Right cardiac atrium (tissue), 5 donors: ENCODE data around the gene SEC61A1. TPM values are rescaled to one million over a fixed set of nuclear protein-coding genes. Genes with fewer than 3 reads are reported as not detected.

Experiments used
- ATAC-seq, 2 donors: fragments of 200-7000 bp; cut with Tn5 transposase; one replicate each; pipeline versions ENCODE4 v1.8.0 to v1.9.1; 2020; ENCODE audit warnings: moderate library complexity in 2 of 2, mild to moderate bottlenecking in 1 of 2
- DNase-seq, 3 donors: peaks; one replicate each; pipeline ENCODE4 v3.0.0-alpha.2; 2020
- H3K27ac ChIP-seq: one replicate; pipeline ENCODE4 v1.5.1; 2013; ENCODE audit warnings: mild to moderate bottlenecking, low read length, control low read depth, moderate library complexity
- H3K27me3 ChIP-seq: one replicate; pipeline ENCODE4 v1.6.1; 2013; ENCODE audit not compliant: control insufficient read depth, insufficient read depth
- H3K4me1 ChIP-seq: one replicate; pipeline ENCODE4 v1.6.1; 2013; ENCODE audit warnings: low read length; ENCODE audit not compliant: control insufficient read depth, insufficient read depth
- H3K4me3 ChIP-seq: one replicate; pipeline ENCODE4 v1.5.1; 2013; ENCODE audit warnings: low read length, control low read depth
- H3K9me3 ChIP-seq: one replicate; pipeline ENCODE4 v1.6.1; 2013; ENCODE audit warnings: low read length; ENCODE audit not compliant: control insufficient read depth
- WGBS: extraction: QIAGEN DNeasy Blood & Tissue Kit; methylation state at CpG from one replicate; pipeline ENCODE4 v1.1.7; 2013; 5-methylcytosine and 5-hydroxymethylcytosine counted together
- intact Hi-C, 4 donors: fragments of 100-400 bp; cut with DNase I; formaldehyde crosslinking; loops; one replicate each; pipeline versions ENCODE4 v1.11.0 to v1.14.0; 2022 to 2023
- polyA plus RNA-seq: library from polyadenylated mRNA; stranded (reverse); fragments of 200-250 nt; gene quantifications from one replicate; pipeline ENCODE4 v1.2.3, GENCODE V29; 2013
- total RNA-seq, 4 donors: library from RNA; stranded (reverse); fragmentation: NEBNext Ultra II Directional; extraction: Animal tissue kit (Norgen Biotek cat#: 25700); gene quantifications; one replicate each; pipeline ENCODE4 v1.2.1, GENCODE V29; 2021
- donor health status: healthy with polysubstance abuse.
- donor health status: DM: no; HTN: yes; CAD: no.
- donor health status: DM: no; HTN: no; CAD: no.
- donor health status: DM: no; HTN: yes; CAD: no; lungs with severe emphysema.
- donor health status: DM: yes; HTN: yes; CAD: no.

The SEC61A1 gene
- total and polyA plus RNA-seq, 5 donors = 52.5 to 129 (median 78.3) TPM

- intact Hi-C loops = loop anchor here in 1 of 4 donors (10.0 kb wide), 1 partner anchor 226 kb away; no protein-coding TSS in a partner anchor
- H3K27ac ChIP-seq = no peak overlapping the region
- H3K27me3 ChIP-seq = no peaks in the 10 kb centered on the region
- H3K9me3 ChIP-seq = no peaks in the 10 kb centered on the region
- ATAC-seq (no peak), DNase-seq (no peak)
- H3K4me1 ChIP-seq = peaks cover 7% of the 10 kb centered on the region
- 94% methylated on average over 1 of the region's 1 CpG for WGBS
- no peak overlapping the region for H3K4me3 ChIP-seq
Observed at GRCh38 chr3:128089135-128089534, 36.9 kb downstream of the SEC61A1 start.

DNA sequence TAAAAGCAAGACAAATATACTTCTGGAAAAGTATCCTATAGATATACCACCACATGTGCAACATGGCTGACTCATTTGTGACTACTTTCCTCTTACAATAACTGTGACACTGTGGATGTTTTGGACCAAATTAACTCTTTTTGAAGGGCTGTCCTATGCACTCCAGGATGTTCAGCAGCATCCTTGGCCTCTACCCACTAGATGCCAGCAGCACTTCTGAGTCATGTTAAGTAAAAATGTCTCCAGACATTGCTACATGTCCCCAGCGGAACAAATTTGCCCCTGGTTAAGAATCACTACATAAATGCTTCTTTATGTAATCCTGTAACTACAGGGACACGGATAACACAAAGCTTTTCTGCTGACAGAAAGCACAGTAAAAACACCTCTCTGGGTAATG lies 39.3 kb downstream of the SEC61A1 start:
- intact Hi-C loops = loop anchor here in 1 of 4 donors (10.0 kb wide), 1 partner anchor 403 kb away; the partner anchor contains the start of gene GATA2
- Histone ChIP-seq H3K4me3 (no peak overlapping the region), H3K27me3 (no peaks in the 10 kb centered on the region), H3K9me3 (no peaks in the 10 kb centered on the region), H3K27ac (no peak overlapping the region), H3K4me1 (no peaks in the 10 kb centered on the region)
- WGBS = 94% methylated on average over 2 of the region's 2 CpGs
- DNase-seq (no peak), ATAC-seq (no peak)

DNA sequence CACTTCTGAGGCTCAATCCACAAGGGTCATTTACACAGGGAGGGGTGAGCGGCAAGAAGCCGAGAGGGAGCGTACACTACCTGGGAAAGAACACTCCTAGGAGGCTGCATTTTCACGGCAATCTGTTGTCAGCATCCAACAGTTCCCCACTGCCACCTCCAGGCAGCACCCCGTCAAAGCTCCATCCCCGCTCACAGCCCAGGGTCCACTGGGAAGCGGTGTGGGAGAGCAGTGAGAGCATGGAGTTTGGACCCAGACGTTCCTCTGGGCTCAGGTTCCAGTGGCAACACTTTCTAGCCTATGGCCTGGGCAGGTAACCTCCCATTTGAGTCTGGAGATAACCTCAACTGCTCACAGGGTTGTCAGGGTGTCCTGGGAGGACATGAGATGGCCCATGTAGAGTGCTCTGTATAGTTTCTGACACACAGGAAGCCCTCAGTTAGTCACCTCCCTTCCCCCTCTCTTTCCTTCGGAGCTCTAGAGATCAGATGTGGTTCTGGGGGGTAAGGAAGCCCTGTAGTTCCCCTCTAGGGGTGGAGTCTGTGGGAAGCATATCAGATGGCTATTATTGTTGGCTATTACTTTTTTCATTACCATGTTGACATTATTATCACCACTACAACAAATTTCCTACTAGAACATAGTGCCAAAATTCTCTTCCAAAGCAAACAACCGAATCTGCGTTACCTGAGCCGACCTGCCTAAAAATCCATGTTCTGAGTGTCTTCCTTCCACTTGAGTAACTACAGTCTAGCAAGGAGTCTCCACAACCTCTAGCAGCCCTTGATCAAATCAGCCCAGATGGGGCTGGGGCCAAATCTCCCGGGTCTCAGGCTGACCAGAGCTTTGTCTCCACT lies 42.3 kb downstream of the SEC61A1 start:
- DNase-seq (no peak), ATAC-seq (peak; percentile 19 to 80)
- WGBS = 80% methylated on average over 13 of the region's 13 CpGs

DNA sequence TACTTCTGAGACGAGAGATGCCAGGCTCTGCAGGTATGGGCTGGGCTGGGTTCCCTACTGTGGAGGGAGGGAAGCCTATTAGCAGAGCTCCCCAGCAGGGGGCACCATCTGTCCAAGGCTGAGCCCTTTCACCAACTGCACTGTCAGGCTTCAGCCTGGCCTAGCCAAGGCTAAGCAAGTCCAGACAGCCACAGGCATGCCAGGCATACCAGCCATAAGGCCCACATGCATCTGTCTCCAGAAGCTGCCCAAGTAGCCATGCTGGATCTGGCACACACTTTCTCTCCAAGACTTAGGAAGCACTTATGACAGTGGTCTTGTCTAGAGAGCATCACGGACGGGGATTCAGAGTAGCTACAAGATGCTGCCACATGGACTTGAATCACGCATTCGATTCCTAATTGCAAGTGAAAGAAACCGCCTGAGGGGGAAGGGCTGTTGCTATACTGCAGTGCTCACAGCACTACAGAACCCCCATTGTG lies 43.0 kb downstream of the SEC61A1 start:
- Histone ChIP-seq H3K27me3 (no peaks in the 10 kb centered on the region), H3K27ac (no peak overlapping the region), H3K4me3 (no peak overlapping the region), H3K9me3 (no peaks in the 10 kb centered on the region), H3K4me1 (no peaks in the 10 kb centered on the region)
- ATAC-seq = peak; percentile 94 to 96
- peak; percentile 83 to 93 (median 91) for DNase-seq
- intact Hi-C loops = loop anchor here in 3 of 4 donors (2.0 to 10.0 kb wide), 3 partner anchors 37 to 400 kb away; partner anchors contain the start of gene GATA2 (in 1 of the 3)
- 73% methylated on average over 6 of the region's 6 CpGs for WGBS

More for the DNA sequence above, 42.3 kb downstream of the SEC61A1 start:
- Histone ChIP-seq H3K9me3 (no peaks in the 10 kb centered on the region), H3K27ac (no peak overlapping the region), H3K27me3 (no peaks in the 10 kb centered on the region), H3K4me3 (no peak overlapping the region), H3K4me1 (no peaks in the 10 kb centered on the region)
- intact Hi-C loops = loop anchor here in 3 of 4 donors (2.0 to 10.0 kb wide), 3 partner anchors 38 to 400 kb away; partner anchors contain the start of gene GATA2 (in 1 of the 3)

DNA sequence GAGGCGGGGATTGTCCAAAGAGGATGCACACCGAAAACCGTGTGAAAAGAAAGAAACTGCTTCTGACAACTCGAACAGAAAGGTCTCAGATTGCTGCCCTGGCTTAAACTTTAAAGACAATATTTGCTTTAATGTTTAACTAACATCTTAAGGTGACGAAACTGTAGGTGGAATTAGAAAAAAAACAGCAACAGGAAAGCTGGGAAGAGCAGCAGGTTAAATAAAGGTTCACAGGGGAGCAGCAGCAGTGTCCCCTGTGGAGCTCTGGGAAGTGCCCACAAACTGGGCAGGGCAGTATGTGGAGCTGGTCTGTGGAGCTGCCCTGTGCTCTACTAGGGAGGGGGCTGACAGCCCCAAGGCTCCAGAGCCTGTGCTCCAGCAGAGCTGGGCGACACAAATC lies 46.0 kb downstream of the SEC61A1 start:
- intact Hi-C loops = loop anchor here in 2 of 4 donors (5.0 to 10.0 kb wide), 2 partner anchors 34 to 397 kb away; partner anchors contain the start of gene GATA2 (in 1 of the 2)
- H3K4me1 ChIP-seq = no peaks in the 10 kb centered on the region
- DNase-seq (no peak), ATAC-seq (no peak)
- H3K27ac ChIP-seq = no peak overlapping the region
- no peak overlapping the region for H3K4me3 ChIP-seq
- 93% methylated on average over 6 of the region's 6 CpGs for WGBS
- no peaks in the 10 kb centered on the region for H3K27me3 ChIP-seq
- H3K9me3 ChIP-seq = no peaks in the 10 kb centered on the region

DNA sequence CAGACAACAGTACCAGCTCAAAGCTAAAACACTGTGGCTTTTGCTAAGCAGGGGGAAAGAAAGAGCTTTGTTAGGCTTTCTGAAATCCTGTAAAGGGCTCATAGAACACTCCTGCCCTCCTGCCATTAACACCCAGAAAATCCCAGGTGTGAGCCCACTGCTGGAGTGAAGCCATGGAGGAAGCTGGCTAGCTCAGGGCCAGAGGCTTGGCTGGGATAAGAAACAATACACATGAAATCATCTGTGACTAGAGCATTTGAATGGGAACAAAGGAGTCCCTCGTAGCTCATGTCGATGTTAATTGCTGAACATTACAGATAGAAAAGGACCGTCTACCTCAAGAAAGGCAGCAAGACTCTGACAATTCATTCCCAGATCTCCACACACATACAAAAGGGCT lies 47.9 kb downstream of the SEC61A1 start:
- Histone ChIP-seq H3K9me3 (no peaks in the 10 kb centered on the region), H3K4me3 (no peak overlapping the region), H3K27ac (peak overlapping the region; percentile 55), H3K4me1 (no peaks in the 10 kb centered on the region), H3K27me3 (no peaks in the 10 kb centered on the region)
- WGBS = 47% methylated on average over 3 of the region's 3 CpGs
- ATAC-seq (peak; percentile 30 to 47), DNase-seq (no peak)
- intact Hi-C loops = no loop called here

- H3K27me3 ChIP-seq = no peaks in the 10 kb centered on the region
- intact Hi-C loops = no loop called here
- ATAC-seq (peak; percentile 17 to 61), DNase-seq (no peak)
- no peak overlapping the region for H3K4me3 ChIP-seq
- H3K27ac ChIP-seq = peak overlapping the region; percentile 55
- no peaks in the 10 kb centered on the region for H3K9me3 ChIP-seq
- no peaks in the 10 kb centered on the region for H3K4me1 ChIP-seq
- WGBS = 66% methylated on average over 2 of the region's 2 CpGs
Observed at GRCh38 chr3:128100638-128101037, 48.4 kb downstream of the SEC61A1 start.

GRCh38 chr3:128103136-128103676 lies 51.0 kb downstream of the SEC61A1 start:
- Histone ChIP-seq H3K27ac (no peak overlapping the region), H3K9me3 (no peaks in the 10 kb centered on the region), H3K27me3 (no peaks in the 10 kb centered on the region), H3K4me3 (no peak overlapping the region), H3K4me1 (no peaks in the 10 kb centered on the region)
- intact Hi-C loops = no loop called here
- ATAC-seq (no peak), DNase-seq (no peak)
- WGBS = 95% methylated on average over 5 of the region's 5 CpGs

DNA sequence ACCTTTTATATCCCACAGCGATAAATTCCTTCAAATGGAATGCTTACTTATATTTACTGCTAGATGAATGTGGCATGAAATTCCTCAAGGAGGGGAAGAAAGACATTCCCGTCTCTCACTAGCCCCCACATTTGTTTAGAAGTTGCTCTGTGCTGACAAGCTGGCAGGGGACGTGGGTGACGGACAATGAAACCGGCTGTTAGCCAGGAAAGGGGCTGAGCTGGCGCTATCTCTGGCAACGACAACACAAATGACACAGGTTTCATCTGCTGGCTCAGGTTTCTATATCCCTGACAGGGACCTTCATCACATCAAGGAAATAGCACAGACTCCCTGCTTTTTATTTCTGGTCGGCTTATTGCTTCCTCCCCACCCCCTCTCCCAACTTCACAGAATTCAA lies 55.6 kb downstream of the SEC61A1 start:
- intact Hi-C loops = no loop called here
- Histone ChIP-seq H3K4me1 (no peaks in the 10 kb centered on the region), H3K9me3 (no peaks in the 10 kb centered on the region), H3K27ac (peak overlapping the region; percentile 66), H3K27me3 (no peaks in the 10 kb centered on the region), H3K4me3 (no peak overlapping the region)
- WGBS = 44% methylated on average over 8 of the region's 8 CpGs
- DNase-seq (peak; percentile 48 to 78 (median 72)), ATAC-seq (peak; percentile 78 to 82)

DNA sequence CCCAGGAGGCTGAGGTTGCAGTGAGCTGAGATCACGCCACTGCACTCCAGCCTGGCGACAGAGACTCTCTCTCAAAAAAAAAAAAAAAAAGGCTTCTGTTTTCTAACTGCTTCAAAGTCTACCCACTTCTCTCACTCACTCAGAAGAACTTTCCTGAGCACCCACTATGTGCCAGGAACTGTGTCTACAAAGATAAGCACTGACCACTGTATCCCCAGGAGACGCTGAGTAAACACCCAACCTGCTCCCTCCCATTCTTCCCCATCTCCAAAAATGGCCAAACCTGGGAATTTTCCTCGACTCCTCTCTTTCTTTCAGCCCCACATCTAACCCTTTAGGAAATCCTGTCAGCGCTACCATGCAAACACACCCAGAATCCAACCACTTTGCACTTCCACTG lies 58.9 kb downstream of the SEC61A1 start:
- no peak for DNase-seq
- Histone ChIP-seq H3K4me1 (no peaks in the 10 kb centered on the region), H3K9me3 (no peaks in the 10 kb centered on the region), H3K27me3 (no peaks in the 10 kb centered on the region), H3K4me3 (no peak overlapping the region), H3K27ac (no peak overlapping the region)
- ATAC-seq = no peak
- intact Hi-C loops = no loop called here
- WGBS = 96% methylated on average over 5 of the region's 5 CpGs

GRCh38 chr3:128112357-128112968 lies 60.2 kb downstream of the SEC61A1 start:
- Histone ChIP-seq H3K27me3 (no peaks in the 10 kb centered on the region), H3K4me1 (no peaks in the 10 kb centered on the region), H3K9me3 (no peaks in the 10 kb centered on the region), H3K27ac (no peak overlapping the region), H3K4me3 (no peak overlapping the region)
- DNase-seq (no peak), ATAC-seq (peak in 1 of 2 donors; percentile 40)
- WGBS = 78% methylated on average over 7 of the region's 7 CpGs
- intact Hi-C loops = no loop called here
